HepG2 (cell line): ENCODE measurements around the gene PEX11A. TPM values are rescaled to one million over a fixed set of nuclear protein-coding genes. Genes with fewer than 3 reads are reported as not detected.

Experiments
- CAMTA2 ChIP-seq: sonication (generic); formaldehyde crosslinking; IDR thresholded peaks from 2 replicates; pipeline ENCODE4 v1.4.0; 2020; ENCODE audit warnings: mild to moderate bottlenecking, missing genetic modification reagents, borderline replicate concordance
- IRF2 ChIP-seq: IDR thresholded peaks from 2 replicates; pipeline ENCODE4 v1.6.1; 2018; ENCODE audit warnings: missing genetic modification reagents, missing compliant biosample characterization
- KIAA2018 ChIP-seq: sonication (generic); formaldehyde crosslinking; IDR thresholded peaks from 2 replicates; pipeline ENCODE4 v1.5.0; 2020; ENCODE audit warnings: mild to moderate bottlenecking, missing genetic modification reagents, borderline replicate concordance
- PATZ1 ChIP-seq: sonication (generic); formaldehyde crosslinking; IDR thresholded peaks from 2 replicates; pipeline ENCODE4 v1.4.0; 2020; ENCODE audit warnings: missing genetic modification reagents
- RELA ChIP-seq: sonication (generic); formaldehyde crosslinking; IDR thresholded peaks from 2 replicates; pipeline ENCODE4 v1.4.0; 2020; ENCODE audit warnings: missing genetic modification reagents
- SKIL ChIP-seq: sonication (generic); formaldehyde crosslinking; IDR thresholded peaks from 2 replicates; pipeline ENCODE4 v1.8.0; 2022; ENCODE audit warnings: missing genetic modification reagents, mild to moderate bottlenecking, moderate library complexity, borderline replicate concordance
- SUZ12 ChIP-seq: fragments of 150-350 bp; IDR thresholded peaks from 2 replicates; pipeline ENCODE4 v1.6.1; 2014; ENCODE audit warnings: low read depth, low read length
- TFDP1 ChIP-seq: IDR thresholded peaks from 2 replicates; pipeline ENCODE4 v1.6.1; 2016; ENCODE audit warnings: missing compliant biosample characterization, missing genetic modification reagents, borderline replicate concordance
- TOE1 ChIP-seq: sonication (generic); formaldehyde crosslinking; IDR thresholded peaks from 2 replicates; pipeline ENCODE4 v1.4.0; 2020; ENCODE audit warnings: mild to moderate bottlenecking, missing genetic modification reagents
- ZBTB8A ChIP-seq: sonication (generic); formaldehyde crosslinking; IDR thresholded peaks from 2 replicates; pipeline ENCODE4 v1.4.0; 2020; ENCODE audit warnings: mild to moderate bottlenecking, low read depth, missing genetic modification reagents, borderline replicate concordance
- ZMAT3 ChIP-seq: sonication (generic); formaldehyde crosslinking; conservative IDR thresholded peaks from 2 replicates; pipeline ENCODE4 v1.7.0; 2021; ENCODE audit warnings: missing genetic modification reagents
- ZNF253 ChIP-seq: sonication (generic); formaldehyde crosslinking; IDR thresholded peaks from 2 replicates; pipeline ENCODE4 v1.8.0; 2022; ENCODE audit warnings: mild to moderate bottlenecking, missing genetic modification reagents, borderline replicate concordance
- ZNF501 ChIP-seq: sonication (generic); formaldehyde crosslinking; IDR thresholded peaks from 2 replicates; pipeline ENCODE4 v1.5.1; 2020; ENCODE audit warnings: mild to moderate bottlenecking, moderate library complexity, missing genetic modification reagents
- polyA plus RNA-seq, 8 experiments: library from polyadenylated mRNA; depleted of rRNA in 3 of 8; stranded (reverse) in 7 of 8; unstranded in 1 of 8; fragments of >200 nt; fragmentation: Illumina TruSeq in 4 of 8; extraction: Trizol in 4 of 8; gene quantifications; 2 replicates each; pipeline versions ENCODE4 v1.2.1 to v1.2.3, GENCODE V29; 2011 to 2016; ENCODE audit warnings: low read depth in 4 of 8, missing spikeins in 1 of 8, mixed read lengths in 1 of 8; ENCODE audit not compliant: insufficient read depth in 1 of 8
- total RNA-seq, 5 experiments: library from RNA; depleted of rRNA; stranded (reverse); fragments of >200 nt; fragmentation: Illumina TruSeq; extraction: Trizol; gene quantifications; 2 replicates each; pipeline ENCODE4 v1.2.3, GENCODE V29; 2016; ENCODE audit warnings: low read depth in 1 of 5

PEX11A gene
- total and polyA plus RNA-seq, 2 of the 13 experiments (the other 11 are each of a cell fraction or from before 2014, with no cell fraction given): 9.9 to 15.1 TPM

GRCh38 chr15:89680282-89680873 is 10.2 kb downstream of the PEX11A start (continued):
- TF ChIP-seq TFDP1 (CRISPR knock-in tag) (no peak), TOE1 (CRISPR knock-in tag) (no peak), RELA (CRISPR knock-in tag) (no peak), PATZ1 (CRISPR knock-in tag) (no peak), SUZ12 (no peak), KIAA2018 (CRISPR knock-in tag) (no peak), ZNF501 (no peak), IRF2 (CRISPR knock-in tag) (no peak), ZMAT3 (CRISPR knock-in tag) (no peak), ZNF253 (CRISPR knock-in tag) (no peak), CAMTA2 (CRISPR knock-in tag) (no peak), SKIL (CRISPR knock-in tag) (no peak), ZBTB8A (CRISPR knock-in tag) (no peak)
